IPS-20b (cell line): ENCODE data around the gene OS9.
"Not testable (repeated sequence)": the region's sequence is repeated elsewhere in the genome, so short reads cannot be mapped to it uniquely, and the experiment has no call there.

Experiments used
- H3K27ac ChIP-seq: one replicate; pipeline ENCODE4 v1.5.1; 2013; ENCODE audit warnings: low read length
- H3K27me3 ChIP-seq: 2 replicates; pipeline ENCODE4 v1.6.1; 2013; ENCODE audit warnings: mild to moderate bottlenecking, low read length, inconsistent platforms; ENCODE audit not compliant: insufficient read depth
- H3K36me3 ChIP-seq: 2 replicates; pipeline ENCODE4 v1.6.1; 2013; ENCODE audit warnings: low read depth, mild to moderate bottlenecking, inconsistent platforms, low read length, moderate library complexity; ENCODE audit not compliant: insufficient read depth
- H3K4me1 ChIP-seq: 2 replicates; pipeline ENCODE4 v1.6.1; 2013; ENCODE audit warnings: mild to moderate bottlenecking, control low read depth, inconsistent platforms, low read length, moderate library complexity; ENCODE audit not compliant: insufficient read depth
- H3K4me3 ChIP-seq: 2 replicates; pipeline ENCODE4 v1.5.1; 2013; ENCODE audit warnings: mild to moderate bottlenecking, low read length, inconsistent platforms
- H3K9ac ChIP-seq: 2 replicates; pipeline ENCODE4 v1.6.1; 2013; ENCODE audit warnings: low read depth, mild to moderate bottlenecking, inconsistent platforms, low read length, moderate library complexity
- H3K9me3 ChIP-seq: 2 replicates; pipeline ENCODE4 v1.6.1; 2013; ENCODE audit warnings: mild to moderate bottlenecking, low read depth, low read length, inconsistent platforms; ENCODE audit not compliant: insufficient read depth

Gene OS9

GRCh38 chr12:57693659-57694458, at the start of gene OS9:
TSS of gene OS9 (plus strand) at chr12:57694132. CDS start at chr12:57694162, 30 bp downstream.
- Histone ChIP-seq H3K4me3 (peak within 1 kb of the TSS; percentile 93), H3K27ac (peak within 1 kb of the TSS; percentile 33), H3K27me3 (no peaks in the 10 kb centered on the region), H3K9ac (peak within 1 kb of the TSS; percentile 85), H3K4me1 (0 out of 2 replicates have a peak, but pooled peaks cover 6% of the 10 kb centered on the region), H3K9me3 (no peaks in the 10 kb centered on the region), H3K36me3 (peaks cover 19% of the 10 kb centered on the region; the same call in 1 of the 2 replicates)

- H3K4me3 ChIP-seq, H3K9me3 ChIP-seq, H3K36me3 ChIP-seq, H3K27ac ChIP-seq, H3K9ac ChIP-seq, H3K27me3 ChIP-seq, H3K4me1 ChIP-seq: not testable (repeated sequence)
Measured at GRCh38 chr12:57645990-57646658, 47.8 kb upstream of the OS9 start.

GRCh38 chr12:57646659-57647049, 47.3 kb upstream of the OS9 start:
- H3K27ac ChIP-seq, H3K4me3 ChIP-seq, H3K27me3 ChIP-seq, H3K9ac ChIP-seq, H3K36me3 ChIP-seq, H3K4me1 ChIP-seq, H3K9me3 ChIP-seq: not testable (repeated sequence)

- H3K9ac ChIP-seq = no peak overlapping the region
- H3K4me3 ChIP-seq = no peak overlapping the region
- peaks cover 27% of the 10 kb centered on the region for H3K9me3 ChIP-seq
- H3K27me3 ChIP-seq = no peaks in the 10 kb centered on the region
- no peaks in the 10 kb centered on the region for H3K4me1 ChIP-seq
- no peaks in the 10 kb centered on the region for H3K36me3 ChIP-seq
- H3K27ac ChIP-seq = no peak overlapping the region
Measured at GRCh38 chr12:57654042-57654441, 39.9 kb upstream of the OS9 start.

- Histone ChIP-seq H3K36me3 (no peaks in the 10 kb centered on the region), H3K9ac (no peak overlapping the region), H3K4me3 (no peak overlapping the region)
Measured at GRCh38 chr12:57655541-57656240, 38.2 kb upstream of the OS9 start.

GRCh38 chr12:57656408-57656807, 37.5 kb upstream of the OS9 start:
- H3K4me1 ChIP-seq, H3K27me3 ChIP-seq, H3K27ac ChIP-seq, H3K4me3 ChIP-seq, H3K9ac ChIP-seq, H3K36me3 ChIP-seq: not testable (repeated sequence)
- H3K9me3 ChIP-seq = peaks cover 48% of the 10 kb centered on the region

More at GRCh38 chr12:57655541-57656240, 38.2 kb upstream of the OS9 start:
- no peaks in the 10 kb centered on the region for H3K4me1 ChIP-seq
- no peaks in the 10 kb centered on the region for H3K27me3 ChIP-seq
- peaks cover 41% of the 10 kb centered on the region for H3K9me3 ChIP-seq
- no peak overlapping the region for H3K27ac ChIP-seq

- H3K36me3 ChIP-seq = no peaks in the 10 kb centered on the region
- peaks cover 55% of the 10 kb centered on the region for H3K9me3 ChIP-seq
- H3K4me1 ChIP-seq = no peaks in the 10 kb centered on the region
- H3K27ac ChIP-seq = no peak overlapping the region
- H3K4me3 ChIP-seq = no peak overlapping the region
- H3K27me3 ChIP-seq = no peaks in the 10 kb centered on the region
- no peak overlapping the region for H3K9ac ChIP-seq
Measured at GRCh38 chr12:57657744-57658143, 36.2 kb upstream of the OS9 start.

- H3K27ac ChIP-seq = no peak overlapping the region
- H3K9me3 ChIP-seq = peaks cover 55% of the 10 kb centered on the region
- H3K9ac ChIP-seq = no peak overlapping the region
- no peak overlapping the region for H3K4me3 ChIP-seq
- H3K4me1 ChIP-seq = no peaks in the 10 kb centered on the region
- H3K36me3 ChIP-seq = no peaks in the 10 kb centered on the region
- no peaks in the 10 kb centered on the region for H3K27me3 ChIP-seq
Measured at GRCh38 chr12:57658890-57659289, 35.0 kb upstream of the OS9 start.

- no peak overlapping the region for H3K9ac ChIP-seq
- no peak overlapping the region for H3K27ac ChIP-seq
- peaks cover 53% of the 10 kb centered on the region for H3K9me3 ChIP-seq
- no peaks in the 10 kb centered on the region for H3K36me3 ChIP-seq
- H3K4me1 ChIP-seq = no peaks in the 10 kb centered on the region
- H3K27me3 ChIP-seq = no peaks in the 10 kb centered on the region
- H3K4me3 ChIP-seq = no peak overlapping the region
Measured at GRCh38 chr12:57661376-57661775, 32.6 kb upstream of the OS9 start.

GRCh38 chr12:57665066-57665820, 28.7 kb upstream of the OS9 start:
- H3K9me3 ChIP-seq = peaks cover 35% of the 10 kb centered on the region
- H3K27ac ChIP-seq, H3K27me3 ChIP-seq, H3K4me3 ChIP-seq, H3K9ac ChIP-seq, H3K36me3 ChIP-seq, H3K4me1 ChIP-seq: not testable (repeated sequence)

GRCh38 chr12:57666897-57667296, 27.0 kb upstream of the OS9 start:
- H3K27me3 ChIP-seq = no peaks in the 10 kb centered on the region
- peaks cover 27% of the 10 kb centered on the region for H3K9me3 ChIP-seq

More at GRCh38 chr12:57666897-57667296, 27.0 kb upstream of the OS9 start:
- Histone ChIP-seq H3K27ac (no peak overlapping the region), H3K4me1 (no peaks in the 10 kb centered on the region), H3K4me3 (no peak overlapping the region), H3K9ac (no peak overlapping the region), H3K36me3 (no peaks in the 10 kb centered on the region)
